H9 (cell line): ENCODE data around the gene ZFYVE28. TPM values are rescaled to one million over a fixed set of nuclear protein-coding genes. Genes with fewer than 3 reads are reported as not detected.

Experiments
- DNase-seq: peaks from one replicate; pipeline ENCODE4 v3.0.0-alpha.2; 2017
- H2AFZ ChIP-seq: one replicate; pipeline ENCODE4 v1.6.1; 2013; ENCODE audit warnings: mild to moderate bottlenecking, low read length, control low read depth, moderate library complexity
- H2AK5ac ChIP-seq: 2 replicates; pipeline ENCODE4 v1.6.1; 2013; ENCODE audit warnings: low read length, control low read depth, mixed read lengths; ENCODE audit not compliant: insufficient read length
- H2BK120ac ChIP-seq: one replicate; pipeline ENCODE4 v1.6.1; 2013; ENCODE audit warnings: low read depth, mild to moderate bottlenecking, low read length, control low read depth, inconsistent platforms; ENCODE audit not compliant: poor library complexity, severe bottlenecking
- H2BK12ac ChIP-seq: 2 replicates; pipeline ENCODE4 v1.6.1; 2013; ENCODE audit warnings: low read length, control low read depth, mixed read lengths, low read depth; ENCODE audit not compliant: insufficient read length
- H2BK15ac ChIP-seq: 2 replicates; pipeline ENCODE4 v1.6.1; 2013; ENCODE audit warnings: low read depth, low read length, control low read depth
- H2BK20ac ChIP-seq: one replicate; pipeline ENCODE4 v1.6.1; 2013; ENCODE audit warnings: low read depth, mild to moderate bottlenecking, low read length, control low read depth, inconsistent platforms; ENCODE audit not compliant: poor library complexity, severe bottlenecking
- H2BK5ac ChIP-seq: 2 replicates; pipeline ENCODE4 v1.6.1; 2013; ENCODE audit warnings: low read length, control low read depth, mixed read lengths; ENCODE audit not compliant: insufficient read length
- H3K14ac ChIP-seq: 2 replicates; pipeline ENCODE4 v1.6.1; 2013; ENCODE audit warnings: low read length, control low read depth; ENCODE audit not compliant: insufficient read depth
- H3K18ac ChIP-seq: 2 replicates; pipeline ENCODE4 v1.6.1; 2013; ENCODE audit warnings: low read depth, mild to moderate bottlenecking, mixed read lengths, low read length, control low read depth; ENCODE audit not compliant: insufficient read length
- H3K23ac ChIP-seq: 2 replicates; pipeline ENCODE4 v1.6.1; 2013; ENCODE audit warnings: low read length, control low read depth, mixed read lengths, low read depth; ENCODE audit not compliant: insufficient read length
- H3K23me2 ChIP-seq: 2 replicates; pipeline ENCODE4 v1.6.1; 2013; ENCODE audit warnings: low read depth, mild to moderate bottlenecking, mixed read lengths, low read length, control low read depth; ENCODE audit not compliant: insufficient read length, poor library complexity, severe bottlenecking
- H3K27ac ChIP-seq: 2 replicates; pipeline ENCODE4 v1.5.1; 2013; ENCODE audit warnings: low read length, control low read depth, mixed read lengths, low read depth; ENCODE audit not compliant: insufficient read length
- H3K27me3 ChIP-seq: 2 replicates; pipeline ENCODE4 v1.6.1; 2013; ENCODE audit warnings: low read length, control low read depth, inconsistent platforms; ENCODE audit not compliant: insufficient read depth
- H3K4ac ChIP-seq: 2 replicates; pipeline ENCODE4 v1.6.1; 2013; ENCODE audit warnings: low read depth, mild to moderate bottlenecking, control low read depth, inconsistent platforms, low read length, moderate library complexity
- H3K4me1 ChIP-seq: 2 replicates; pipeline ENCODE4 v1.6.1; 2013; ENCODE audit warnings: low read length, control low read depth, inconsistent platforms; ENCODE audit not compliant: insufficient read depth
- H3K4me2 ChIP-seq: 2 replicates; pipeline ENCODE4 v1.6.1; 2013; ENCODE audit warnings: low read length, control low read depth, mixed read lengths; ENCODE audit not compliant: insufficient read length, insufficient read depth
- H3K56ac ChIP-seq: 2 replicates; pipeline ENCODE4 v1.6.1; 2013; ENCODE audit warnings: low read depth, mild to moderate bottlenecking, mixed read lengths, low read length, control low read depth; ENCODE audit not compliant: insufficient read length
- H3K79me1 ChIP-seq: 2 replicates; pipeline ENCODE4 v1.6.1; 2013; ENCODE audit warnings: low read depth, mild to moderate bottlenecking, moderate library complexity, low read length, control low read depth, inconsistent platforms; ENCODE audit not compliant: insufficient read depth, poor library complexity, severe bottlenecking
- H3K79me2 ChIP-seq: 2 replicates; pipeline ENCODE4 v1.6.1; 2013; ENCODE audit warnings: low read length, control low read depth, inconsistent platforms; ENCODE audit not compliant: insufficient read depth
- H3K9ac ChIP-seq: 2 replicates; pipeline ENCODE4 v1.6.1; 2013; ENCODE audit warnings: low read length, control low read depth, mixed read lengths; ENCODE audit not compliant: insufficient read length; ENCODE audit errors: extremely low read depth
- H3K9me3 ChIP-seq: one replicate; pipeline ENCODE4 v1.6.1; 2013; ENCODE audit warnings: low read depth, low read length, inconsistent platforms; ENCODE audit not compliant: control insufficient read depth
- H3T11ph ChIP-seq: one replicate; pipeline ENCODE4 v1.6.1; 2013; ENCODE audit warnings: mild to moderate bottlenecking, low read length, control low read depth, inconsistent platforms
- H4K20me1 ChIP-seq: one replicate; pipeline ENCODE4 v1.6.1; 2013; ENCODE audit not compliant: control insufficient read depth, insufficient read length, insufficient read depth
- H4K5ac ChIP-seq: 2 replicates; pipeline ENCODE4 v1.6.1; 2013; ENCODE audit warnings: low read depth, mild to moderate bottlenecking, mixed read lengths, low read length, control low read depth; ENCODE audit not compliant: insufficient read length
- H4K8ac ChIP-seq: replicated peaks from 2 replicates; pipeline ENCODE4 v1.6.1; 2013; ENCODE audit warnings: low read length, control low read depth, mixed read lengths, low read depth; ENCODE audit not compliant: insufficient read length
- H4K91ac ChIP-seq: 2 replicates; pipeline ENCODE4 v1.6.1; 2013; ENCODE audit warnings: low read depth, mild to moderate bottlenecking, moderate library complexity, mixed read lengths, low read length, control low read depth; ENCODE audit not compliant: insufficient read length
- H3K27ac Mint-ChIP-seq, 3 experiments: 2 replicates in 2 of 3; 3 replicates in 1 of 3; pipeline ENCODE4 v1.8.0; 2020 to 2021; ENCODE audit warnings: mixed read lengths in 3 of 3, mild to moderate bottlenecking in 1 of 3, moderate library complexity in 1 of 3
- H3K27me3 Mint-ChIP-seq: 2 replicates; pipeline ENCODE4 v1.8.0; 2021; ENCODE audit warnings: low read depth, mild to moderate bottlenecking, moderate library complexity, mixed read lengths
- H3K36me3 Mint-ChIP-seq, 3 experiments: 2 replicates in 2 of 3; 3 replicates in 1 of 3; pipeline ENCODE4 v1.8.0; 2020 to 2021; ENCODE audit warnings: low read depth in 3 of 3, mixed read lengths in 3 of 3; ENCODE audit not compliant: insufficient read depth in 1 of 3
- H3K4me1 Mint-ChIP-seq, 2 experiments: 2 replicates each; pipeline ENCODE4 v1.8.0; 2020; ENCODE audit warnings: mixed read lengths in 2 of 2
- H3K4me3 Mint-ChIP-seq, 2 experiments: 2 replicates in 1 of 2; 3 replicates in 1 of 2; pipeline ENCODE4 v1.8.0; 2020 to 2021; ENCODE audit warnings: mild to moderate bottlenecking in 2 of 2, mixed read lengths in 2 of 2, moderate library complexity in 1 of 2
- H3K9me3 Mint-ChIP-seq, 2 experiments: 2 replicates in 1 of 2; 3 replicates in 1 of 2; pipeline ENCODE4 v1.8.0; 2020; ENCODE audit warnings: mild to moderate bottlenecking in 2 of 2, mixed read lengths in 2 of 2, moderate library complexity in 1 of 2
- CTCF ChIP-seq: fragments of 200-600 bp; sonication (generic); conservative IDR thresholded peaks from 3 replicates; pipeline ENCODE4 v1.8.0; 2021; ENCODE audit warnings: antibody characterized with exemption, mild to moderate bottlenecking
- WGBS: extraction: QIAGEN DNeasy Blood & Tissue Kit; methylation state at CpG from one replicate; pipeline ENCODE4 v1.1.7; 2013; ENCODE audit warnings: missing lambda C conversion rate, low lambda C conversion rate, mixed read lengths; ENCODE audit not compliant: insufficient read length; ENCODE audit errors: extremely low coverage; 5-methylcytosine and 5-hydroxymethylcytosine counted together
- total RNA-seq: library from RNA; stranded (reverse); gene quantifications from 2 replicates; pipeline ENCODE4 v1.2.1, GENCODE V29; 2021

The ZFYVE28 gene
- total RNA-seq, 1 experiment from 2014 or later = 0.98 TPM

- Mint-ChIP-seq H3K4me3 (no peak overlapping the region), H3K27me3 (no peaks in the 10 kb centered on the region; the same call in 1 of the 2 replicates), H3K9me3 (no peaks in the 10 kb centered on the region), H3K4me1 (no peaks in the 10 kb centered on the region), H3K36me3 (no peaks in the 10 kb centered on the region), H3K27ac (peak overlapping the region in 1 of 3 experiments; percentile 84; a peak in 1 of 7 replicates)
- H3K79me2 ChIP-seq = no peaks in the 10 kb centered on the region
- H2BK12ac ChIP-seq = no peak overlapping the region
- H3K23me2 ChIP-seq = no peaks in the 10 kb centered on the region
- no peaks in the 10 kb centered on the region for H3K4me1 ChIP-seq
- no peak overlapping the region for H2AK5ac ChIP-seq
- H3K18ac ChIP-seq = no peak overlapping the region
- H3K27ac ChIP-seq = no peak overlapping the region
- no peak overlapping the region for H4K91ac ChIP-seq
- no peak overlapping the region for H4K8ac ChIP-seq
- H4K20me1 ChIP-seq = no peaks in the 10 kb centered on the region
- no peak overlapping the region for H2BK120ac ChIP-seq
- H3K4ac ChIP-seq = no peak overlapping the region
- H3K9ac ChIP-seq = no peak overlapping the region
- no peak overlapping the region for H3K4me2 ChIP-seq
- WGBS = no CpG with 5 or more reads among the region's 10 CpGs
- H2BK20ac ChIP-seq = no peak overlapping the region
- no peak overlapping the region for H3K23ac ChIP-seq
- H4K5ac ChIP-seq = no peak overlapping the region
- H3K79me1 ChIP-seq = no peaks in the 10 kb centered on the region
- H3K9me3 ChIP-seq = no peaks in the 10 kb centered on the region
- no peak overlapping the region for H2AFZ ChIP-seq
- H3K27me3 ChIP-seq = no peaks in the 10 kb centered on the region
- no peak overlapping the region for H2BK5ac ChIP-seq
- no peak overlapping the region for H3K14ac ChIP-seq
- no peak overlapping the region for H2BK15ac ChIP-seq
- DNase-seq = peak; percentile 16
- no peak for TF ChIP-seq CTCF
- no peak overlapping the region for H3K56ac ChIP-seq
- H3T11ph ChIP-seq = no peak overlapping the region
These were observed 66.3 kb downstream of the ZFYVE28 start for GRCh38 chr4:2352171-2352570.
